ENCODE results near the gene FOLR1.

DNA sequence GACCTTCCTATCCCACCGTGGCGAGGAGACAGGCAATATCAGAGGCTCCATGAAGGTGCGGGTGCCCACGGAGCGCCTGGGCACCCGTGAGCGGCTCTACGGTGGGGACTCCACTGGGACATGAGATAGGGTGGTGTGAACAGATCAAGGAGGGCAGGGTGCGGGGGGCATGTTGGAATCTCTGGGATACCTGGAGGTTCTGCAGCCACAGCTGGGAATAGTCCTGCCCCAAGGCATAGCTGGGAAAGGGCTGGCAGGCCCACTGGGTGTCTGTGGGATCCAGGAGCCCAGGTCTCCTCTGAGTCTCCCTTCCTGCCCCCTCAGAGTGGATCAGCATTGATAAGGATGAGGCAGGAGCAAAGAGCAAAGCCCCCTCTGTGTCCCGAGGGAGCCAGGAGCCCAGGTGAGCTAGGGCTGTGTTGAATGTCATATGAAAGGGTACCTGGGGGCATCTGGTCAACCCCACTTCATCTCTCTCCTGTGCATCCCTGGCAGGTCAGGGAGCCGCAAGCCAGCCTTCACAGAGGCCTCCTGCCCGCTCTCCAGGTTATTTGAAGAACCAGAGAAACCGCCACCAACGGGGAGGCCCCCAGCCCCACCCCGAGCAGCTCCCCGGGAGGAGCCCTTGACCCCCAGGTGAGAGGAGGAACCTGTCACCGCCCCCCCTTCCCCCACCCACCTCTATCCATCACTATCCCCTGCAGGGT, 43.6 kb downstream of the FOLR1 start:
- no peak for TF ChIP-seq CTCF (IDR thresholded peaks at IDR 0.05; ENCODE audit: low read depth, low read length, poor library complexity, severe bottlenecking)
- TF ChIP-seq EZH2phosphoT487 (IDR thresholded peaks at IDR 0.05; ENCODE audit: borderline replicate concordance, low read length): no peak

Data from DOHH2 (cell line).